Measurements from ENCODE around the gene PARVB. TPM values are rescaled to one million over a fixed set of nuclear protein-coding genes. Genes with fewer than 3 reads are reported as not detected.

Gene PARVB
- total and polyA plus RNA-seq, 9 of the 15 experiments (the other 6 are each of a cell fraction or from before 2014, with no cell fraction given) = 1.1 to 59.2 (median 29.2) TPM

GRCh38 chr22:43999378-43999777 is 24.7 kb upstream of the PARVB start (continued):
- TF ChIP-seq TSHZ1 (CRISPR knock-in tag; IDR thresholded peaks at IDR 0.05) (no peak), TARDBP (IDR thresholded peaks at IDR 0.05) (no peak)

GRCh38 chr22:44000123-44000522 is 24.0 kb upstream of the PARVB start:
- no peaks in the 10 kb centered on the region for H3K9me1 ChIP-seq (ENCODE audit: control insufficient read depth, insufficient read depth, low read length)
- H3K27me3 ChIP-seq (ENCODE audit: control insufficient read depth in 2 of 2, insufficient read depth in 2 of 2, low read length in 2 of 2) = no peaks in the 10 kb centered on the region
- no peaks in the 10 kb centered on the region for H4K20me1 ChIP-seq (replicated peaks; ENCODE audit: control insufficient read depth, insufficient read depth, low read length)
- no peaks in the 10 kb centered on the region for H3K9me3 ChIP-seq (replicated peaks; ENCODE audit: control insufficient read depth, insufficient read depth, low read depth, low read length)
- in situ Hi-C loops (cut with MboI) = loop anchor here (10.0 kb wide), 1 partner anchor 625 kb away; no protein-coding TSS in a partner anchor
- POLR2A ChIA-PET = no interaction called here
- H3K79me2 ChIP-seq (ENCODE audit: control insufficient read depth, insufficient read depth, low read length) = no peaks in the 10 kb centered on the region
- H3K4me2 ChIP-seq (ENCODE audit: insufficient read depth, low read length) = no peak overlapping the region
- no peak overlapping the region for H2AFZ ChIP-seq (ENCODE audit: low read depth, low read length)
- no peak overlapping the region for H3K27ac ChIP-seq (ENCODE audit: extremely low read depth, low read depth, low read length)
- no peak for DNase-seq (ENCODE audit: extremely low read depth in 1 of 4, low spot score in 3 of 4)
- CTCF ChIA-PET (ENCODE audit: low intra/inter-chr PET ratio) = no interaction called here
- no TSS peak for BruUV-seq (replicated peaks)
- no peak for FAIRE-seq
- no peak overlapping the region for H3K4me3 ChIP-seq
- intact Hi-C loops (cut with micrococcal nuclease) = no loop called here
- ATAC-seq = no peak
- WGBS (ENCODE audit: insufficient coverage, low coverage, missing lambda C conversion rate) = 100% methylated on average over 3 of the region's 4 CpGs
- H3K36me3 ChIP-seq (ENCODE audit: control insufficient read depth, insufficient read depth, low read length) = peaks cover 22% of the 10 kb centered on the region; the same call in 1 of the 3 replicates
- peaks cover 7% of the 10 kb centered on the region in 2 experiments; a peak in 4 of 5 replicates for H3K4me1 ChIP-seq (replicated peaks in 1 of 2; ENCODE audit: control insufficient read depth in 2 of 2, insufficient read depth in 2 of 2, low read length in 2 of 2)
- H3K9ac ChIP-seq (ENCODE audit: insufficient read depth in 1 of 2, low read depth in 2 of 2, low read length in 2 of 2) = no peak overlapping the region; a peak in 1 of 4 replicates
- TF ChIP-seq ZNF707 (CRISPR knock-in tag; conservative IDR thresholded peaks at IDR 0.05) (no peak), NKRF (IDR thresholded peaks at IDR 0.05; ENCODE audit: borderline replicate concordance) (no peak), RNF219 (CRISPR knock-in tag; IDR thresholded peaks at IDR 0.05) (no peak), NFE2L1 (tag; IDR thresholded peaks at IDR 0.05; ENCODE audit: borderline replicate concordance, low read depth) (no peak), ZNF655 (CRISPR knock-in tag; IDR thresholded peaks at IDR 0.05) (no peak), ILF3 (IDR thresholded peaks at IDR 0.05; ENCODE audit: borderline replicate concordance) (no peak), RB1 (IDR thresholded peaks at IDR 0.05; ENCODE audit: low read depth) (no peak), ARID1B (IDR thresholded peaks at IDR 0.05) (no peak), IRF9 (tag; IDR thresholded peaks at IDR 0.05) (no peak)
